Uterine smooth muscle cell (primary cell): ENCODE data around the gene RBM38. TPM values are rescaled to one million over a fixed set of nuclear protein-coding genes. Genes with fewer than 3 reads are reported as not detected.

Experiments used
- total RNA-seq: library from RNA; depleted of rRNA; stranded (reverse); fragments of >200 nt; gene quantifications from 2 replicates; pipeline ENCODE4 v1.2.3, GENCODE V29; 2014

RBM38 gene
- total RNA-seq, result 6.2 and 7.7 TPM in 2 replicates

GRCh38 chr20:57390604-57391438 lies at the start of gene RBM38:
RBM38 (plus strand) TSS chr20:57391396; CDS start chr20:57391582, 186 bp downstream.

GRCh38 chr20:57351042-57351783 lies 40.0 kb upstream of the RBM38 start, which contains the start of gene RAE1:
RAE1 (plus strand) TSS chr20:57351255; CDS start chr20:57354039, 2,784 bp downstream.

Other genes starting within 250 kb of the RBM38 start
- not detected in 2 replicates for gene BMP7, start 124.8 kb upstream of the RBM38 start, total RNA-seq
- gene SPO11, start 61.6 kb upstream of the RBM38 start, total RNA-seq, result not detected in 2 replicates
- 33.1 and 33.3 TPM in 2 replicates for gene RAE1, start 40.1 kb upstream of the RBM38 start, total RNA-seq
- not detected in 2 replicates for gene CTCFL, start 133.7 kb downstream of the RBM38 start, total RNA-seq
- not detected in 2 replicates for gene PCK1, start 169.7 kb downstream of the RBM38 start, total RNA-seq
- not detected in 2 replicates for gene ZBP1, start 229.0 kb downstream of the RBM38 start, total RNA-seq